Stimulated activated CD4-positive, alpha-beta T cell treated with anti-CD3 and anti-CD28 coated beads, TNF-alpha, amount 100 ng/mL, for 1 hour (primary cell): ENCODE results near the gene RNF41.

Experiments
- DNase-seq, 3 donors: peaks; one replicate each; pipeline ENCODE4 v3.0.0-alpha.2; 2020; ENCODE audit warnings: low read depth in 3 of 3, low spot score in 1 of 3

The RNF41 gene

DNA sequence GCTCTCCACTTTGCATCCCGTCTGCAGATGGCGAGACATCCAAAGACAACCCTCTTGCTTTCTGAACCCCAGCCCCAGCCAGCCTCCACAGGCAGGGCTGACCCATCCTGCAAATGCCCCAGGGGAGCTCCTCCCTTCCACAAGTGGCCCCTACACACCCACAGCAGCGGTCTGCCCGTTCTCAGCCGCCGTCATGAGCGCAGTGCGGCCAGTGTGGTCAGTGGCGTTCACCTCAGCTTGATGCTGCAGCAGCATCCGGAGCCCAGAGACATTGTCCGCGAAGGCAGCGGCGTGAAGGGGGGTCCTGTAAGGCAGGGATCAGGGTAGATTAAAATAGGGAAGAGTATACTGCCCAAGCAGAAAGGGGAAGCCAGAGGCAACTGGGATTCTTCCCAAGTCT lies 22.8 kb upstream of the RNF41 start:
- DNase-seq = no peak

DNA sequence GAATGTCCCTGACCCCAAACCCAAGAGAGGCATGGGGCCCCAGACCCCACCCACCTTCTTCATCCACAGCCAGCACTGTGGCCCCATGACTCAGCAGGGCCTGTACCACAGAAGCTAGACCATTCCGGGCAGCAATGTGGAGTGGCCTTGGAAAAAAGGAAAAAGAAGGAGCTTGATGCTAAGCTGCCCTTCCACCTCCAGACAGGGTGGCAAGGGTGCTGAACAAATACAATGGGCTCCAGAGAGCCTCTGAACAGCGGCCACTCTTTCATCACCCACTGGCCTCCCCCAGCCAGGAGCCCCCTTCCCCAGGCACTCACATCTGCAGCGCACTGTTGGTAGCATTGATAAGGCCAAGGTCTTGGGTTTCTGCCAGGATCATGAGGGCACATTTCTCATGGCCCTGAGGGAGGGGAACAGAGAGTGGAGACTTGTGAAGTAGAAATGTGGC lies 22.0 kb upstream of the RNF41 start:
- no peak for DNase-seq

DNA sequence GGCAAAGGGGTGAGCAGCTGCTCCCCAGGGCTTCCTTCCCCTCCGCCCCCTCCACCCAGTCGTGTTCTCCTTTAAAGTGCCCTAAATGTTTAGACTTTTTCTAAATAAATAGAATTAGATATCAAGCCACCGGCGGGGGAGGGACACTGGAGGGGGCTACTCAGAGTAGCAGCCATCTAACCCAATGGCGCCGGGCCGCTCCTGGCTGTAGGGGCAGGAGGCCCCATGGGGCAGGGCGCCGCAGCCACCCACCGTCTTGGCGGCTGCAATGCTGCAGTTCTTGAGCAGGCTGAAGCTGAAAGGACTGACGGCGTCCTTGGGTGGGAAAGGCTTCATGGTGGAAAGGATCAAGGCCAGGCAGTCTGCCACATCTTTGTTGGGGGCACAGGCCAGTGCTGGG lies 21.3 kb upstream of the RNF41 start:
- no peak for DNase-seq

DNA sequence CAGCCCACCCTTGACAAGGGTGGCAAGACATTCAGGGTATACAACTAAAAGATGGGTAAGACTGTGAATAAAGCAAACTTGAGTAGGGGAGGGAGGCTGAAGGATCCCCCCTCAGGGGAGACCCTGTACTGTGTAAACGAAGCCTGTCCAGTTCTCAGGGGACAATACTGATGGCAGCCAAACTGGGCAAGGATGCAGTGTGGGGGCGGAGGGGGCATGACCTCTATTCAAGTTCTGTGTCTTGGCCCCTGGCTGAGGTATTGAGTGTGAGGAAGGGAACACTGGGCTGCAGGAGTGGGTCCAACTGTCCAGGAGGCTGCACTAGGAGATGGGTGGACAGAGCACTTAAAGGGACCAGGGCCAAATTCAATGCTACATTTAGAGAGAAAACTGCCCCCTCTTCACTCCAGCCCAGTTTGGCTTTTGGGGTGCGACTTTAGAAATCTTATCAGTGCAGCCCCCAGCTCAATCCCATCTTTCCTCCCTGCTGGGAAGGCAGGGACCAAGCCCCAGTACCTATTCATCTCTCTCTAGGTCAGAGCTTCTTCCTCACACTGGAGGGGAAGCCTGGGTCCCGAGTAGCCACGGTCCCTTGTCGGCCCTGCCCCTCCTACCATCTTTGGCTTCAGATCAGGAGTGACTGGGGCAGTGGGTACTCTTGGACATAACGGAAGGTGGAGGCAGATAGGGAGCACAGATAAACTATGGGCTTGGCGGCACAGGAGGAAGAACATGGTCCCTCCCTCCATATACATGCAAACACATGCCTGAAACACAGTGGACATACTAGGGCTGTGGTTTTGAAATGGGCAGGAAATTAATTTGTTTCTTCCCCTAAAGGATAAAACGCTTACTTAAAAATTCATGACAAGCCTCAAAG lies 19.9 kb upstream of the RNF41 start:
- no peak for DNase-seq

DNA sequence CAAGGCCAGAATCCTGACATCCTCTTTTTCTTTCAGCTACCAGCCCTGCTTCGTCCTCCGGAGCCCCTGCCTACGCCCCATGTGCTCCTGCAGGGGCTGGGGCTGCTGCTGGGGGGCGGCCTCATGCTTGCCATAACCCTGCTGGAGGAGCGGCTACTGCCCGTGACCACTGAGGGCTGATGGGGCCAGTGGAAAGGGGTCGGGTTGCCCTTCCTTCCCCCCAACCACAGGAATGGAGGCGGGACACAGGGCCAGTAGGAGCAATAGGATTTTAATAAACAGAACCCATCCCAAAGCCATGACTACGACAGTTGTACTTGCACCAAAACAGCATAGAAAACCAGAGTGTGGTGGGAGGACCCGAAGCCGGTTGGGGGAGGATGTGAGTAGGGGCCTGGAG lies 15.8 kb upstream of the RNF41 start:
- no peak for DNase-seq

DNA sequence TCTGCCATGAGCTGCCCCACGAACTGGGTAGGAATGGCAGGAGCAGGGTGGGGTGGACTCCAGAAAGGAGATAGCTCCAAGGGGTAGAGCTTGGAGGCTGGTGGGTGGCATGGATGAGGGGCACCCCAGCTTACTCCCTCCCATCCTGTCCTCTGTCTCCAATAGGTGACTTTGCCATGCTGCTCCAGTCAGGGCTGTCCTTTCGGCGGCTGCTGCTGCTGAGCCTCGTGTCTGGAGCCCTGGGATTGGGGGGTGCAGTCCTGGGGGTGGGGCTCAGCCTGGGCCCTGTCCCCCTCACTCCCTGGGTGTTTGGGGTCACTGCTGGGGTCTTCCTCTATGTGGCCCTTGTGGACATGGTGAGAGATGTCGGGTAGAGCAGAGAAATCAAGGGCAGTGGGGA lies 15.3 kb upstream of the RNF41 start:
- no peak for DNase-seq

DNA sequence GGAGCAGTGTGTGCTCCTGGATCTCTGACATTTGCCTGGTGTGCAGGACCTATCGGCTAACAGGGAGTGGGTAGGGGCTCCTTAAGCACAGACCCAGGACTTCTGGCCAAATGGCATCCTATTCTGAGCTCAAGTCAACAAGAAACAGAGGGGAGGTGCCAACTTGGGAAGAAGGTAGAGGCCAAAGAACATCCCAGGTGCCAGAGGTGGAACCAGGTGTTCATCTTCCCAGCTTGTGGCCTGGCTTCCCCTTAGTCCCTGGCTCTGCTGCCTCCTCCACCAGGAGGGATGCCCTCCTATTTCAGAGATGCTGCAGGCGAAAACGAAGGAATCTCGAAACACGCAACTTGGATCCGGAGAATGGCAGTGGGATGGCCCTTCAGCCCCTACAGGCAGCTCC lies 14.4 kb upstream of the RNF41 start:
- no peak for DNase-seq

DNA sequence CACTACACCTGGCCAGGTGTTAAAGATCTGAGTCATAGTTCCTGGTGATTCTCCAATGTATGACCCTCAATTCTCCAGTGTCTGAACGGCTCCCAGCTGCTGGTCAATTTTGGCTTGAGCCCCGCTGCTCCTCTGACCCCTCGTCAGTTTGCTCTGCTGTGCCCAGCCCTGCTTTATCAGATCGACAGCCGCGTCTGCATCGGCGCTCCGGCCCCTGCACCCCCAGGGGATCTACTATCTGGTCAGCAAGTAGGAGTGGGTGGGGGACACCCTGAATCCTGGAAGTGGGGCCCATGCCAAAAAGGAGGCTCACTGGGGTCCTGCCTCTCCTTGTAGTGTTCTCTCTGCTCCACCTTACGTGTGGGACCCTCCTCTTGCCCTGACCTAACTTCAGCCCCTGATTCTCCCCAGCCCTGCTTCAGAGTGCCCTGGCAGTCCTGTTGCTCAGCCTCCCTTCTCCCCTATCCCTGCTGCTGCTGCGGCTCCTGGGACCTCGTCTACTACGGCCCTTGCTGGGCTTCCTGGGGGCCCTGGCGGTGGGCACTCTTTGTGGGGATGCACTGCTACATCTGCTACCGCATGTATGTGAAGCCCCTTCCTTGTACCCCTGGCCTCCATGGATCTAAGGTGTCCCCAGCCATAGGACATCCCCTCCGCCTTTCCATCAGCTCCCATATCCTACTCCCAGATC lies 13.2 kb upstream of the RNF41 start:
- no peak for DNase-seq

DNA sequence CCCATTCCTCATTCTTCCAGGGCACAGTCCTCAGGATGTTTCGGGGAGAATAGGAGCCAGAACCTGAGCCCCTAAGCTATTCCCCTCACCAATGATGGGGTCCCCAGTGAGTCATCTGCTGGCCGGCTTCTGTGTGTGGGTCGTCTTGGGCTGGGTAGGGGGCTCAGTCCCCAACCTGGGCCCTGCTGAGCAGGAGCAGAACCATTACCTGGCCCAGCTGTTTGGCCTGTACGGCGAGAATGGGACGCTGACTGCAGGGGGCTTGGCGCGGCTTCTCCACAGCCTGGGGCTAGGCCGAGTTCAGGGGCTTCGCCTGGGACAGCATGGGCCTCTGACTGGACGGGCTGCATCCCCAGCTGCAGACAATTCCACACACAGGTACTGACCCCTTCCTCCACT lies 9.5 kb upstream of the RNF41 start:
- DNase-seq = no peak

DNA sequence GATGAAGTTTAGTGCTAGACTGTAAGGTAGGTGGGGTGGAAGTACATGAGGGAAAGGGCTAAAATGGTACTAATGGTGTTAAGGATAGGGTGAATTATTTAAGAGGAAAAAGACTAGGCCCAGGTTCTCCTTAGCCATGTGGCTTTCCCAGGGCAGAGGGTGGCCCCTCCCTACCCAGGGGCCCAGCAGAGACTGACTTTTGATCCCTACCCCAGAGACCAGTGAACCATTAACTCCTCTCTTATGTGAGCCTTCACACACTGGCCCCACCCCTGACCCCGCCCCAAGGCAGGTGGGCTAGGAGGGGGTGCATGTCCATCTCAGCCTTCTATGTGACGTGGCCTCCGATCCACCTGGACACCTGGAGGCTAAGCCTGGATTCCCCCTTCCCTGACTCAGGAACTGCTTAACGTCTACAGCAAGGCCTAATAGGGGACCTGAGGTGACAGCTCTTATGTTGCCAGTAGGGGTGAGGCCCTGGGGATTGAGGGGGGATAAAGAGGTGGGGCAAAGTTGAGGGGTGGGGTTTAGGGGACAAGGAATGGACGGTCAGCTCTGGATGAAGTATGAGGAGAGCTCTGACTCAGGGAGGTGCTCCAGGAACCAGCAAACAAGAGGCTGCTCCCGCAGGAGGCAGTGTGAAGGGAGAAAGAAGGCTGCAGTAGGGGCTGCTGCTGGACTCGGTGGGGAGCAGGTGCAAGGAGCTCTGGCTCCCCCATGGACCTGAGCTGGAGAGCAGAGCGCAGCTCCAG lies 8.9 kb upstream of the RNF41 start:
- no peak for DNase-seq

DNA sequence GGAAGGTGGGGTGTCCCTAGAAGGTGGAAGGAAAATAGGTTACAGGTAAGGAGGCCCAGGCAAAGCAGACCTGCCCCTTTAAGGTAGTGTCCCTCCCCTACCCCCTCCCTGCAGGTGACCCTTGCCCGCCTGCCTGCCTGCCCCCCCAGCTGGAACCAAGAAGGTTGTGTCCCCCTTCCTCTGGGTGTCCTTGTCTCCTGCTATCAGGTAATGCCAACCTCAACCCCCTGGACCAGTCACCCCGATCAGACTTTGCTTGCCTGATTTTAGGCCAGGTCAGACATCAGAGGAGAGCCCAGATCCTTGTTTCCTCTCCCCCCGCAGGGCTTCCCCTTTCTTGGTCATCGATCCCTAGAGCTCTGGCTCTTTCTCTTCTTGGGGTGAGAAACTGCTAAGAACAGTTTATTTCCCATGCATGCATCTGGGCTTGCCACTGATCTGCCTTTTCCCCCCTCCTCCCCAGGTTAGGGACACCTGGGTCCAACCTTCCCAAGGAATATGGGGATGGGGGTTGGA lies 8.3 kb upstream of the RNF41 start, which contains the start of gene SLC39A5:
Gene SLC39A5, plus strand, starts transcription at position 136 of the 516 bp plus-strand sequence. CDS start 1,224 bp downstream, outside the sequence.
- no peak for DNase-seq

DNA sequence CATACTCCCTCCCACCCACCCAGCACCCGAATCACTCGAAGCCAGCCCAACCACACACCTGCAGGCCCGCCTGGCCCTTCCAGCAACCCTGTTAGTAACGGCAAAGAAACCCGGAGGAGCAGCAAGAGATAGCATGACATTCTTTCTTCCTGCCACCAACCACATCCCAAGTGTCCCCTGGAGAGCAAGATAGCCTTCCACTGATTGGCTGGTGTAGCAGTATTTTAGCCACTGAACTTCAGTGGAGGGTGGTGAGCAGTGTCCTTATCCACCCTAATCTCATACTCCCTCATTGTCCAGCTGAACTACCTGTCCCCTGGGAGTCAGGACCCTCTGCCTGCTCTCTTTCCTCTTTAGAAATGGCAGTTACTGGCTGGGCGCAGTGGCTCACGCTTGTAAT lies 7.4 kb upstream of the RNF41 start:
- no peak for DNase-seq

DNA sequence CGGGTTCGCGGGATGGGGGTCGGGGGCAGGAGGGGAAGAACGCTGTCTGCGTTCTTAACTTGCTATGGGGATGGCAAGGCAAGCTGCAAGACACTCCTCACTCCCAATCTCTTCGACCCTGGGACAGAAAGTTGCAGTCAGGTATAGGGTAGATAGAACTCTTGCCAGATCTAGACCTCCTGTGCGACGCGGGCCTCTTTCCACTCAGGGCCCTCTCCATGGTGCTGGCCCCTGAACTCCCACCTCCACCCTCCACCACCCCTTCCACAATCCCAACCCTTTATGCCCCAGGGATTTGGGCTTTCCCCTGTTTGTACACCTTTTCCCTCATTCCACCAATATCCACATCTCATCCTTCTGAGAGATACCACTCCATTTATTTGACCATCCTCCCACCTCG lies 3.2 kb upstream of the RNF41 start:
- no peak for DNase-seq

DNA sequence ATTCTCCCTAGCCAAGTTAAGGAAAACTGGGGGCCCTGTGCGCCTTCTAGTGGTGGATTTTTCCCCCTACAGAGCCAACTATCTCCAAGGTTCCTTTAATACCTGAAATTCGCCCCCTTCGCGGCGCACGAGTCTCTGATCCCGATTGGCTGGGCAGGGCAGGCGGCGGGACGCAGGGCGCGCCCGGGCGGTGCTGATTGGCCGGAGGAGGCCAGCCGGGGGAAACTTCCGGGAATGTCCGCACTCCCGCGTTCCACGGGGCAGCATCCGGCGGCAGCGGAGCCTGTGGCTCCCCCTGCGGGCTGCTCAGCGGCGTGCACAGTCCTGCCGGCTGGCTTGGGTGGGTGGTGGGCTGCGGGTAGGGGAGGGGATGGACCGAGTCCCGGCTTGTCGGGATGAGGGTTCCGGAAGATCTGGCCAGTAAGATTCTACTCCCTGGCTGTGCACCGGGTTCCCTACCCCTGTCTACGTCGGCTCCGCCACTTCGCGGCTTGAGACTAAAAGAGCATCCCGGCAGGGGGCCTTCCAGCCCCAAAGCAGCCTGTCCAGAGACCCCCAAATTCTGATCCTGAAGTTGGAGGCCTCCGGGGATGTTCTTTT lies 2.5 kb upstream of the RNF41 start, which contains the start of gene NABP2:
Gene NABP2, plus strand, starts transcription at position 241 of the 600 bp plus-strand sequence. CDS start 515 bp downstream, outside the sequence.
- DNase-seq = peak; percentile 77 to 83 (median 80)

DNA sequence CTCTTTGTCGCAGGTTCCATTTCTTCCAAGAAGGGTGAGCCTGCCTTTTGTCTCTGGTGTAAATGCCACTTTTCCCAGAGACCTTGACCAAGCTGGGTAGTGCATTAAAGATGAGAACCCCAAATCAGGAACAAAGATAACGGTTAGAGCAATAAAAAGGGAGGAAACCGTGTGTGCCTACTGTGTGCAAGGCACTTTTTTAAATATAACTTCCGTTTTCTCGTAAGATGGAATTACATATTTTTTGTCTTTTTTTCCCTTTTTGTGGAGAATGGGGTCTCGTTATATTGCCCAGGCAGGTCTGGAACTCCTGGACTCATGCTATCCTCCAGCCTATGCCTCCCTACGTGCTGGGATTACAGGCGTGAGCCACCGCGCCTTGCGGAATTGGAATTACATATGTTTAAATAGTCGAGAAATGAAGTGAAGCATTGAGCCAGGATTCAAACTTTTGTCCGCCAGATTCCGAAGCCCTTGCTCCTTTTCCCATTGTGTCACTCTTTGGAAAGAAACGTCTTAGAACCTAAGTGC lies 1.9 kb upstream of the RNF41 start:
- DNase-seq = no peak

DNA sequence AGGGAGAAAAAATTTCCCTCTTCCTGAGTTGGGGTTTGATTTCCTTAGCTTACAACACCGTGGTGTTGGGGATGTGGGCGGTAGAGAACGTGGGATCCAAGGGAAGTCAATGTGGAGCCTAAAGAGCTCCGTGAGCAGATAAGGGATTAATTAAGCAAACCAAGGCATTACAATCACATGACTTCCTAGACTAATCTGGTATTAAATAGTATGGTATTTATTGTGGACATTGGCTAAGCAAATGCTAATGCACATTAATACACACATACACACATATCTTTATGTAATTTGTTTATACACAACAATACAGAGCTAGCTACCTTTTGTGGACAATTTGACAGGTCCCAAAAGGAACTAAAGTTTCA lies 791 bp upstream of the RNF41 start:
- no peak for DNase-seq

DNA sequence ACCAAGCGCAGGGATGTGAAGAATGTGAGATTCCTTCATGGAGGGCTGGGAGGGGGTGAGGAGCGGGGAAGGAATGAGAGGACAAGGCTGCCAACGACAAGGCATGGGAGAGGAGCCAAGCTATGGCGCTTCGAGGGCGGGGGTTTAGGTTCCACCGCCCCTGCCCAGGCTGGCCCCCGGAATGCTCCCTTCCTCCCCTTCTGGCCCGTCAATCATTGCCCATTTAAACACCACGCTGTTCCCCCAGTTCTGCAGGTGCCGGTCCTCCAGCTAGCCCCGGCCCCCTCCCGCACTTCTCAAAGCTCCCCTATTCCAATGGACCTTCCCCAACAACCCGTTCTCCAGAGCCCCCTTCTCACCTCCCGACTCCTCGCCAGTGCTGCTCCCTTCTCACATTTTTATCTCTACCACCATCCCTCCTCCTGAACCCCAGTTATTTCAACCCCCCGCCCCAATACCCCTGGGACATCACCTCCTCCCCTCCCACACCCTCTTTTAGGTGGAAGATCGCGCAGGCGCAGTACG lies 428 bp downstream of the RNF41 start:
- DNase-seq = no peak

DNA sequence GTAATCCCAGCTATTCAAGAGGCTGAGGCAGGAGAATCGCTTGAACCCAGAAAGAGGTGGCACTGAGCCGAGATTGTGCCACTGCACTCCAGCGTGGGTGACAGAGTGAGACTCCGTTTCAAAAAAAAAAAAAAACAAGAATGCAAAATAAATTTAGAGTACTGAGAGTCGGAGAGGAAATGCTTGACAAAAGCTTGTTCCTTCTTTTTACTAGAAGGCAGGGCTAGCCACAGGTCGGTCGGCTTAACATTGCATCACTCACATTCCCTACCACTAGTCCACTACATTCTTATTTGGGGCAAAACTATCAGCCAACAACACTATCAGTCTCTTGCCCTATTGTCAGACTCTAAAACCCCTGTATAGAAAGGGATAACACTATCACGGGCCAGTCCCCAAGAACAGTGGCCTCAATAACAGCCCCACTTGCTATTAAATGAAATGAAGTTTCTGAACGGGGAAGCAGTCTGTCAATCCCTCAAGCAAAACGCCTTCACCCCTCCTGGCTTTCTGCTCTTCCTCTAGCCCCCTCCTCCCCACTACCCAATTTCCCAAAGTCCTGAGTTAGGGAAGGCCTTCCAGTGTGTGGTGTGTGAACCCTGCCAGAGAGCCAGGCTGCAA lies 1.0 kb downstream of the RNF41 start:
- no peak for DNase-seq

DNA sequence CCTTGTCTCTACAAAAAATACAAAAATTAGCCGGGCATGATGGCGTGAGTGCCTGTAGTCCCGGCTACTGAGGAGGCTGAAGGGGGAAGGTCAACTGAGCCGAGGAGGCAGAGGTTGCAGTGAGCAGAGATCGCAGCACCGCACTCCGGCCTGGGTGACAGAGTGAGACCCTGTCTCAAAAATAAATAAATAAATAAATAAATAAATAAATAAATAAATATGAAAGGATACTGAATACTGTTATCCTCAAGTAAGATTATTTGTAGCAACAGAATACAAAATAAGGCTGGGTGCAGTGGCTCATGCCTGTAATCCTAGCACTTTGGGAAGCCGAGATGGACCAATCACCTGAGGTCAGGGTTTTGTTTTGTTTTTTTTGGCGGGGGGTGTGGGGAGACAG lies 1.9 kb downstream of the RNF41 start:
- no peak for DNase-seq

DNA sequence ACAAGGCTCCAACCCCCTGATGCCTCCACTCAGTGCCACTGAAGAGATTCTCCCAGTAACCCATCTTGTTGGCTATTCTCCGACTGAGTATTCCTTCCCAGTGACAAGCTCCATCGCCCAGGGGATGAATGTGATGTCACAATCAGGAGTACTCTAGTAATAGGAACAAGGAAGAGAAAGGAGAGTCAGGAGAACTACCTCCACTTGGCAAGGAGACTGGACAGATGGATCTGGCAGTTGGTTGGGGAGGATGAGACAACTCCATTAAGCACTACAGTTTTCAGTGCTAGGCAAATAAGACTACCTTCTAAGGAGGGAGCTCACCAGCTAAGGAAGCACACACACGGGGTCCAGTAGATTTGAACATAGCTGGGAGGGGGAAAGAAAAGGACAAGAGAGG lies 5.3 kb downstream of the RNF41 start:
- no peak for DNase-seq
